Thyroid gland (tissue), 4 donors: Measurements from ENCODE around the gene C1orf87. TPM values are rescaled to one million over a fixed set of nuclear protein-coding genes. Genes with fewer than 3 reads are reported as not detected.
A peak's percentile ranks its signal among the peaks of the same experiment; 100 is the strongest.

ENCODE experiments used
- DNase-seq, 2 donors: peaks; one replicate each; pipeline ENCODE4 v3.0.0-alpha.2; 2019
- H3K27ac ChIP-seq, 3 donors: fragments of 200-600 bp; sonication (generic); 1 replicate in 2 of 3; 2 replicates in 1 of 3; pipeline ENCODE4 v1.5.1; 2016 to 2019; ENCODE audit warnings: mild to moderate bottlenecking in 1 of 3, moderate library complexity in 1 of 3
- H3K27me3 ChIP-seq: fragments of 200-600 bp; sonication (generic); one replicate; pipeline ENCODE4 v1.5.1; 2019
- H3K36me3 ChIP-seq, 2 donors: fragments of 200-600 bp; sonication (generic); one replicate each; pipeline ENCODE4 v1.5.1; 2016 to 2019
- H3K4me1 ChIP-seq, 2 donors: fragments of 200-600 bp; sonication (generic); one replicate each; pipeline ENCODE4 v1.5.1; 2017 to 2019
- H3K4me3 ChIP-seq, 3 donors: fragments of 200-600 bp; sonication (generic); replicated peaks in 1 of 3; 1 replicate in 2 of 3; 2 replicates in 1 of 3; pipeline ENCODE4 v1.5.1; 2016; ENCODE audit warnings: mild to moderate bottlenecking in 1 of 3
- H3K9me3 ChIP-seq: fragments of 200-600 bp; sonication (generic); one replicate; pipeline ENCODE4 v1.5.1; 2017
- CTCF ChIP-seq, 6 experiments: fragments of 200-600 bp in 3 of 6; fragments of 450-650 bp in 3 of 6; sonication (generic) in 3 of 6; IDR thresholded peaks; one replicate each; pipeline ENCODE4 v1.5.1; 2016 to 2019; ENCODE audit warnings: antibody characterized with exemption in 6 of 6, mild to moderate bottlenecking in 2 of 6, inconsistent platforms in 1 of 6, moderate library complexity in 1 of 6
- POLR2A ChIP-seq, 2 donors: fragments of 450-650 bp; IDR thresholded peaks; one replicate each; pipeline ENCODE4 v1.6.1; 2017; ENCODE audit warnings: antibody characterized with exemption in 2 of 2, mild to moderate bottlenecking in 2 of 2, moderate library complexity in 1 of 2
- WGBS, 2 donors: methylation state at CpG; one replicate each; pipeline ENCODE4 v1.1.5; 2017; 5-methylcytosine and 5-hydroxymethylcytosine counted together
- intact Hi-C: fragments of 100-400 bp; cut with DNase I; formaldehyde crosslinking; loops from one replicate; pipeline ENCODE4 v1.15.1; 2023
- total RNA-seq, 4 donors: library from RNA; depleted of rRNA; stranded (reverse); fragments of >200 nt; gene quantifications; one replicate each; pipeline ENCODE4 v1.2.3, GENCODE V29; 2016

The C1orf87 gene
- total RNA-seq, 4 donors from 2014 or later: not detected

- intact Hi-C loops: no loop called here
- peaks cover 0 to 8% of the 10 kb centered on the region in 2 donors for H3K4me1 ChIP-seq
- no peak for TF ChIP-seq POLR2A (IDR thresholded peaks at IDR 0.05)
- WGBS, 2 donors: 74 to 82% methylated on average over 3 of the region's 3 CpGs
- no peak overlapping the region for H3K27ac ChIP-seq
- H3K9me3 ChIP-seq: no peaks in the 10 kb centered on the region
- H3K36me3 ChIP-seq: no peaks in the 10 kb centered on the region
- no peak overlapping the region for H3K4me3 ChIP-seq
- no peaks in the 10 kb centered on the region for H3K27me3 ChIP-seq
- DNase-seq: no peak
These were observed 72.9 kb downstream of the C1orf87 start for GRCh38 chr1:60000625-60001024.

- Histone ChIP-seq H3K4me1 (peaks cover 0 to 8% of the 10 kb centered on the region in 2 donors), H3K27me3 (no peaks in the 10 kb centered on the region), H3K9me3 (no peaks in the 10 kb centered on the region), H3K4me3 (no peak overlapping the region), H3K36me3 (no peaks in the 10 kb centered on the region), H3K27ac (no peak overlapping the region)
- WGBS, 2 donors: 89 to 90% methylated on average over 2 of the region's 2 CpGs
- TF ChIP-seq POLR2A (IDR thresholded peaks at IDR 0.05): no peak
- TF ChIP-seq CTCF (IDR thresholded peaks at IDR 0.05): no peak
- intact Hi-C loops: no loop called here
- DNase-seq: no peak
These were observed 73.8 kb downstream of the C1orf87 start for GRCh38 chr1:59999746-60000145.

- Histone ChIP-seq H3K4me3 (no peak overlapping the region), H3K36me3 (no peaks in the 10 kb centered on the region), H3K4me1 (peaks cover 0 to 8% of the 10 kb centered on the region in 2 donors), H3K27ac (no peak overlapping the region), H3K9me3 (no peaks in the 10 kb centered on the region), H3K27me3 (no peaks in the 10 kb centered on the region)
- no peak for DNase-seq
- 95 to 96% methylated on average over 3 of the region's 3 CpGs for WGBS, 2 donors
- no peak for TF ChIP-seq POLR2A (IDR thresholded peaks at IDR 0.05)
- TF ChIP-seq CTCF (IDR thresholded peaks at IDR 0.05): no peak
- intact Hi-C loops: no loop called here
These were observed 74.6 kb downstream of the C1orf87 start for GRCh38 chr1:59999006-59999405.

GRCh38 chr1:59997479-59998115 is 76.0 kb downstream of the C1orf87 start:
- H3K9me3 ChIP-seq: no peaks in the 10 kb centered on the region
- H3K4me1 ChIP-seq: peaks cover 0 to 8% of the 10 kb centered on the region in 2 donors
- H3K27me3 ChIP-seq: no peaks in the 10 kb centered on the region
- no peaks in the 10 kb centered on the region for H3K36me3 ChIP-seq
- H3K4me3 ChIP-seq: no peak overlapping the region
- 14 to 31% methylated on average over 2 of the region's 2 CpGs for WGBS, 2 donors
- peak; percentile 3 to 15 for DNase-seq
- TF ChIP-seq POLR2A (IDR thresholded peaks at IDR 0.05) (no peak), CTCF (IDR thresholded peaks at IDR 0.05) (peak in 1 of 6 experiments; percentile 15)
- intact Hi-C loops: no loop called here
- no peak overlapping the region for H3K27ac ChIP-seq

GRCh38 chr1:59994302-59995198 is 79.0 kb downstream of the C1orf87 start:
- TF ChIP-seq CTCF (IDR thresholded peaks at IDR 0.05) (no peak), POLR2A (IDR thresholded peaks at IDR 0.05) (no peak)
- Histone ChIP-seq H3K27ac (peak overlapping the region in 2 of 3 donors; percentile 14 to 15), H3K36me3 (no peaks in the 10 kb centered on the region), H3K4me3 (no peak overlapping the region), H3K27me3 (no peaks in the 10 kb centered on the region), H3K4me1 (peaks cover 0 to 8% of the 10 kb centered on the region in 2 donors), H3K9me3 (no peaks in the 10 kb centered on the region)
- DNase-seq: no peak
- intact Hi-C loops: no loop called here
- WGBS, 2 donors: 53 to 56% methylated on average over 4 of the region's 4 CpGs
